ENCODE results near the gene FKBP15.
A peak's percentile ranks its signal among the peaks of the same experiment; 100 is the strongest.
"Not testable (repeated sequence)": the region's sequence is repeated elsewhere in the genome, so short reads cannot be mapped to it uniquely, and the experiment has no call there.

FKBP15 gene

GRCh38 chr9:113221003-113221799 is at the start of gene FKBP15, which contains the start of gene SLC31A1:
Gene FKBP15, minus strand, starts transcription at chr9:113221277. Its CDS starts 34 bp downstream, at chr9:113221243.
Gene SLC31A1, plus strand, starts transcription at chr9:113221544. Its CDS starts 34,605 bp downstream, at chr9:113256149.
- DNase-seq = peak; percentile 91

DNA sequence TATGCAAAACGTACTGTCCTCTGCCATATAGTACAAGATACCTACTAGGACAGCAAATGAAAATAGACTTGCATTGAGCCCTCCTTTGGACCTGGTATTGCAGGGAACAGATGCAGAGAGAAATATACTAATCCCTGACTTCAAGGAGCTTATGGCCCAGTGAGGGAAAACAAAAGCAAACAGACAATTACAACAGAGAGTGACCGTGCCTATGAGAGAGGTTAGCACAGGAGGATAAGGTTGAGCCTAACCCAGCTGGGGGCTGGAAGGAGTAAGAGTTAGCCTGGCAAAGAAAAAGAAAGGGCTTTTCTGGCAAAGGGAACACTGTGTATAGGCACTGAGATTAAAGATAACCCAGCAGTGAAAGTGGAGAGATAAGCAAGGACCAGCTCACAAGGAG is 48.8 kb upstream of the FKBP15 start:
- DNase-seq = no peak

- DNase-seq = no peak
Measured at GRCh38 chr9:113269355-113269754, 48.3 kb upstream of the FKBP15 start.

GRCh38 chr9:113267911-113268566 is 47.0 kb upstream of the FKBP15 start:
- no peak for DNase-seq

DNA sequence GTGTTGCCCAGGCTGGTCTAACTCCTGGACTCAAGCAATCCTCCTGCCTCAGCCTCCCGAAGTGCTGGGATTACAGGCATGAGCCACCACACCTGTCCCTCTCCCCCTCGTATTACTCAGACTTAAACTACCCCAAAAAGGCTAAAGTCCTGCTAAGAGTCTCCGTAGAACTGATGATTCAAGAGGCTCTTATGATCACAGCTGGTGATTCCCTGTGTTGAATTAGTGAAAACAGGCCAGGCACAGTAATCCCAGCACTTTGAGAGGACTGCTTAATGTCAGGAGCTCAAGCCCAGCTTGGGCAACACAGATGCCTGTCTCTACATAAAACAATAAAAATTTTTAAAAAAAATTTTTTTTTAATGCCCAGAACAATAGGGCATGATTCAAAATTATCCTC is 45.1 kb upstream of the FKBP15 start:
- no peak for DNase-seq

DNA sequence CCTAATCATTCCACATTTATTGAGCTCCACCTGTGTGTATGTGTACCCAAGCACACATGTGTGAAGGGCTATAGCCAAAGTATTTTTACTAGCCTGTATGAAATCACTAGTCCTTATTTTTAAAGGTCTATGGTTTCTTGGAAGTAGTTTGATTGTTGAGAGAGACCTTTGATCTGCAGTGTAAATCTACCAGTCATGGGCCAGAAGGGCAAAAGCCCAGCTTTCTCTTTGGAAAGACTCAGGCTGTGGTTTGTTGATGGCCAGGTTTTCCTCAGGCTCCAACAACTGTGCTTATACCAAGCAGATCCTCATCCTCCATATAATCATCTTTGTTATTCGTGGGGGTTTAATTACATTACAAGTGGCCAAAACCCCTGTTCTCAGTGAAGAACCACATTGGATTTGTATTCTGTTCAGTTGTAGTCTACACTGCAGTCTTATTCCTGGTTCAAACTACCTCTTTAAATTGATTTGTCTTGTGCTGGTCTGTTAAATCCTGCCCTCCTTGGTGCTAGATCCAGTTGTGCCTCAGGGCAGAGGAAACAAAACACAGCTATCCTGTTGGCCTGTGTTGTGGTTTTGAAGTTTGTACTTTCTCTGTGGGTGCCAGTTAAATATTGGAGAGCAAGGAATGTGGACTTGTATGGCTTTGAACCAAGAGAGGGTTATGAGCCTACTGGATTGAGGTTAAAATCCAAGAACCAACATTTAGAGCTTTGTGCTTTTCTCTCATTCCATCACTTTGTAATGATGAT is 41.0 kb upstream of the FKBP15 start:
- DNase-seq = no peak

GRCh38 chr9:113258282-113258681 is 37.2 kb upstream of the FKBP15 start:
- no peak for DNase-seq

- DNase-seq = no peak
Measured at GRCh38 chr9:113257863-113258262, 36.8 kb upstream of the FKBP15 start.

GRCh38 chr9:113255438-113255837 is 34.4 kb upstream of the FKBP15 start:
- DNase-seq = no peak

DNA sequence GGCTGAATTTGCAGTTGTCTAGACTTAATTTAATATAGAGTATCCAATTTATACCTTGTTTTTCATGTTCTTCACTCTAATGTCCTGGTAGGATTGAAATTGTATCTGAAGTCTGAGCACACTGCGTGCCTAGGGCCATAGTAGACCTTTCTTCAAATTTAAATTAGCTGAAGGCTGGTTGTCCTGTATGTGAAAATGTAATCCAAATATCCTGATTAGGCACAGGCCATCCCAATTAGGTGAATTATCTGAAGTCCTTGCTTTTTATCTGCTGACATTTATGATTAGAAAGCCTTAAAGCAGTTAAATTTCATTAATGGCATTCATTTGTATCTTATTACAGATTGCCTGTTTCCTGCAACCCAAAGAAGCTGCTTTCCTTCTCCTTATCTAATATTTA is 33.9 kb upstream of the FKBP15 start:
- no peak for DNase-seq

GRCh38 chr9:113250807-113251206 is 29.7 kb upstream of the FKBP15 start:
- DNase-seq = no peak

DNA sequence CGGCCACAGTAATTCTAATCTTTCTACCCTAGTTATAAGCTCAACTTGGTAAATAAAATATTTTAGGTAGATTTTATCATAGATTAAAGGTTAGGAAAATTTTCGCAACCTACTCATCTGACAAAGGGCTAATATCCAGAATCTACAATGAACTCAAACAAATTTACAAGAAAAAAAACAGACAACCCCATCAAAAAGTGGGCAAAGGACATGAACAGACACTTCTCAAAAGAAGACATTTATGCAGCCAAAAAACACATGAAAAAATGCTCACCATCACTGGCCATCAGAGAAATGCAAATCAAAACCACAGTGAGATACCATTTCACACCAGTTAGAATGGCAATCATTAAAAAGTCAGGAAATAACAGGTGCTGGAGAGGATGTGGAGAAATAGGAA is 28.6 kb upstream of the FKBP15 start:
- not testable (repeated sequence) for DNase-seq

DNA sequence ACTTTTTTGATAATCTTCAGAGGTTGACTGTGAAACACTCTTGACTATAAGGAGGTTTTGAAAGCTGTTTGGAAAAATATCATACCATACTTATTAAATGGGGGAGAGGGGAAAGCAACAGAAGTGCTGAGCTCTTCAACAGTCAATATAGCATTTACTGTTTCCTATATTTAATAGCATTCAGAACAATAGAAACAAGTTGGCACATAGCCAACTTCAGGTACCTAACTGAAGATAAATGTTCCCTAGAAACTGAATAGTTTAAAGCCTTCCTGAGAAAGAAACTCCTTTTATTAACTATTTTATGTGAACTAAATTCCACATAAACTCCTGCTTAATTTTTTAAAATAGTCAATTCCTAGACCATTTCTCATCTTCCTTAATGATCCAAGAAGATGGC is 26.6 kb upstream of the FKBP15 start:
- DNase-seq = no peak

- no peak for DNase-seq
Measured at GRCh38 chr9:113246928-113247327, 25.9 kb upstream of the FKBP15 start.

DNA sequence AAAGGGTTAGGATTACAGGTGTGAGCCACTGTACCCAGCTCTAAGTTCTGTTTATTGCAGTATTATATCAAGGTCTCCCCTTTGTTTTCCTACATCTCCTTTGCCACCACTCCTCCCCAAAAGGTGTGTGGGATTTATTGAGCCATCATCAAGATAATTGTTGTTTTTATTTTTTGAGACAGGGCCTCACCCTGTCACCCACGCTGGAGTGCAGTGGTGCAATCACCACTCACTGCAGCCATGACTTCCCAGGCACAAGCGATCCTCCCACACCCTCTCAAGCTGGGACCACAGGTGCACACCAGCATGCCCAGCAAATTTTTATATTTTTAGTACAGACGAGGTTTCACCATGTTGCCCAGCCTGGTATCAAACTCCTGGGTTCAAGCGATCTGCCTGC is 24.8 kb upstream of the FKBP15 start:
- DNase-seq = no peak

GRCh38 chr9:113244556-113244955 is 23.5 kb upstream of the FKBP15 start:
- DNase-seq = no peak

DNA sequence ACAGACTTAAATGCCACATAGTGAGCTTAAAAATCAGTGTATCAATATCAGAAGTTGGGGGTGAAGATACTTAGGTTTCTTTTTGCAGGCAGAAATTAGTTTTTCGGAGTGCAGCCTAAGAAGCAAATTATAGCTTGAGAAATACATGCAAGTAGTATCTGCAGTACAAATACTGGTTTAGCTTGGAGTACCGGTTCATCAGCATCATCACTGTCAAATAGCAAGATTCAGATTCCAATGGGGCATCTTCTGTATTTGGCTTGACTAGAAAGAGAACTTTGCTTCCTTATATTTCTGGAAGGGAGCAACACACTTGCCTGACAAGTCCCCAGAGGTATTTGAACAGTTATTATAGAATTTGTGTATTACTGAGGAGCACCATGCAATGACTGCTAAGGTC is 20.1 kb upstream of the FKBP15 start:
- no peak for DNase-seq

DNA sequence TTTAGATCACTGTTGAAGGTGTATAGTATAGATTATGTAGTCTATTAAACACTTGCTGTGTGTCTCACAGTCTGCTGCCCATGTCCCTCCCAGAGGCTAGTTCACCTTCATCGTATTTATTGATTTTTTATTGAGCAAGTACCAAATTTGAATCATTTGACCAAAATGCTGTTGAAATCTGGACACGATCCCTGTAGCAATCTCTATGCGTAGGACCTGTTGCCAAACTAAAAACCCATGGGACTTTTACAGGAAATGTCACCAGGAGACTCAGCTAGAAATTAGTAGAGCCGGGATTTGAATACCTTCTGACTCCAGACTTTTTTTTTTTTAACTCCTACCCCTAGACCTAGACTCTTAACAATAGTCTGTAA is 17.8 kb upstream of the FKBP15 start:
- no peak for DNase-seq

DNA sequence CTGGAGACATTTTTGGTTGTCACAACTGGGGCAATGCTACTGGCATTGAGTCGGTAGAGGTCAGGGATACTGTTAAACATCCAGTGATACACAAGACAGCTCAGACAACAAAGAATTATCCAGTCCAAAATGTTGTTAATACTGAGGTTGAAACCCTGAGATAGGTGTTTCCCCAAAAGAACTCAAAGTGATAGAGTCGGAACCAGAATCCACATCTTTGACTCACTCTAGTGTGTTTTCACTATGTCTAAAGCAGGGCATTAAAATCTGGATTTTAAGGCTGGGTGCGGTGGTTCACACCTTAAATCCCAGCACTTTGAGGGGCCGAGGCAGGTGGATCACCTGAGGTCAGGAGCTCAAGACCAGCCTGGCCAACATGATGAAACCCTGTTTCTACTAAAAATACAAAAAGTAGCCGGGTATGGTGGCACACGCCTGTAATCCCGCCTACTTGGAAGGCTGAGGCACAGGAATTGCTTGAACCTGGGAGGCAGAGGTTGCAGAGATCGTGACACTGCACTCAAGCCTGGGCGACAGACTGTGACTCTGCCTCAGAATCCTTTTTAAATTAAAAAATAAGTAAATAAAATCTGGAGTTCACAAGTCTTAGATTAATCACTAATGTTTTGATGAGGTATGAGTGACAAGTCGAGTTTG is 17.3 kb upstream of the FKBP15 start:
- DNase-seq = no peak

- DNase-seq = no peak
Measured at GRCh38 chr9:113237026-113237425, 15.9 kb upstream of the FKBP15 start.

- not testable (repeated sequence) for DNase-seq
Measured at GRCh38 chr9:113235701-113236255, 14.7 kb upstream of the FKBP15 start.

- DNase-seq = no peak
Measured at GRCh38 chr9:113231701-113232100, 10.6 kb upstream of the FKBP15 start.

DNA sequence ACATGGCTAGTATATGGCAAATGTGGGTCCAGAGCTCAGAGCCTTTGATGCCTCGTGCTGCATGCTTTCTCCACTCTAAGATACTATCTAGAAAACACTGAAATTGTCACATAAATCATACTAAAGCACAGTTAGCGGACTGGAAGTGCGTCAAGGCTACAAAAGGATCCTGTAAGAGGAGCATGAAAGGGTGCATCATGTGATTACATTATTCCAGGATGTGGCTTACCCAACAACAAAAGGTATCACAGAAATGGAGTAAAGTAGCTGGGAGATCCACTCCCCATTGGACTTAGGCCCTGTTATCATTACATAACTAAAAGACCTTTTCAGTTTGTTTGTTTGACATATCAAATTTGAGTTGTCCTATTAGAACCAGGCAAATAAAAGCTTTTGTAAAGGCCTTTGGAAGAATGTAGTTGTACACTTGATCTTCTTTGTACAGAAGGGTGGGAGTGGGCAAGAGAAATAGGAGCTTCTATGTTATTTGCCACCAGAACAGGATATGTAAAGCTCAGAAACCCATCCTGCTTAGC is 7.1 kb upstream of the FKBP15 start:
- DNase-seq = peak; percentile 91

All from NCI-H526 treated with DMSO at 0.1 percent for 48 hours (cell line).